HepG2 (cell line): ENCODE measurements around the gene ING1. TPM values are rescaled to one million over a fixed set of nuclear protein-coding genes. Genes with fewer than 3 reads are reported as not detected.

Source experiments
- CCDC6 ChIP-seq: sonication (generic); formaldehyde crosslinking; IDR thresholded peaks from 2 replicates; pipeline ENCODE4 v1.8.1; 2022; ENCODE audit warnings: mild to moderate bottlenecking, missing genetic modification reagents, moderate library complexity
- CENPT ChIP-seq: sonication (generic); formaldehyde crosslinking; IDR thresholded peaks from 2 replicates; pipeline ENCODE4 v1.8.0; 2022; ENCODE audit warnings: low read depth, mild to moderate bottlenecking, moderate library complexity, missing genetic modification reagents
- FOXP1 ChIP-seq, 2 experiments: fragments of 450-650 bp in 1 of 2; IDR thresholded peaks; 2 replicates each; pipeline ENCODE4 v1.6.1; 2017 to 2018; ENCODE audit warnings: antibody characterized with exemption in 1 of 2
- HIVEP1 ChIP-seq: sonication (generic); formaldehyde crosslinking; IDR thresholded peaks from 2 replicates; pipeline ENCODE4 v1.4.0; 2020; ENCODE audit warnings: mild to moderate bottlenecking, missing genetic modification reagents
- KDM4B ChIP-seq: sonication (generic); formaldehyde crosslinking; IDR thresholded peaks from 2 replicates; pipeline ENCODE4 v1.4.0; 2020; ENCODE audit warnings: missing genetic modification reagents
- PHF5A ChIP-seq: IDR thresholded peaks from one replicate; pipeline ENCODE4 v1.6.1; 2018; ENCODE audit warnings: low read depth, missing genetic modification reagents; ENCODE audit not compliant: unreplicated experiment
- PHF8 ChIP-seq: sonication (generic); formaldehyde crosslinking; IDR thresholded peaks from 2 replicates; pipeline ENCODE4 v1.5.0; 2020; ENCODE audit warnings: missing genetic modification reagents
- SATB2 ChIP-seq: sonication (generic); formaldehyde crosslinking; IDR thresholded peaks from 2 replicates; pipeline ENCODE4 v1.5.0; 2020; ENCODE audit warnings: missing genetic modification reagents
- SP5 ChIP-seq: IDR thresholded peaks from 2 replicates; pipeline ENCODE4 v1.6.1; 2016; ENCODE audit warnings: low read depth, borderline replicate concordance
- TRAFD1 ChIP-seq: sonication (generic); formaldehyde crosslinking; IDR thresholded peaks from 2 replicates; pipeline ENCODE4 v1.5.1; 2020; ENCODE audit warnings: missing genetic modification reagents, mild to moderate bottlenecking, borderline replicate concordance
- WIZ ChIP-seq: sonication (generic); formaldehyde crosslinking; IDR thresholded peaks from 2 replicates; pipeline ENCODE4 v1.5.1; 2020; ENCODE audit warnings: mild to moderate bottlenecking, missing genetic modification reagents
- ZNF550 ChIP-seq: sonication (generic); formaldehyde crosslinking; IDR thresholded peaks from 2 replicates; pipeline ENCODE4 v1.4.0; 2020; ENCODE audit warnings: mild to moderate bottlenecking, missing genetic modification reagents, borderline replicate concordance
- ZNF709 ChIP-seq: sonication (generic); formaldehyde crosslinking; IDR thresholded peaks from 2 replicates; pipeline ENCODE4 v1.5.0; 2020; ENCODE audit warnings: mild to moderate bottlenecking, missing genetic modification reagents
- ZNF749 ChIP-seq: sonication (generic); formaldehyde crosslinking; IDR thresholded peaks from 2 replicates; pipeline ENCODE4 v1.8.0; 2022; ENCODE audit warnings: mild to moderate bottlenecking, missing genetic modification reagents, moderate library complexity, borderline replicate concordance
- polyA plus RNA-seq, 8 experiments: library from polyadenylated mRNA; depleted of rRNA in 3 of 8; stranded (reverse) in 7 of 8; unstranded in 1 of 8; fragments of >200 nt; fragmentation: Illumina TruSeq in 4 of 8; extraction: Trizol in 4 of 8; gene quantifications; 2 replicates each; pipeline versions ENCODE4 v1.2.1 to v1.2.3, GENCODE V29; 2011 to 2016; ENCODE audit warnings: low read depth in 4 of 8, missing spikeins in 1 of 8, mixed read lengths in 1 of 8; ENCODE audit not compliant: insufficient read depth in 1 of 8
- total RNA-seq, 5 experiments: library from RNA; depleted of rRNA; stranded (reverse); fragments of >200 nt; fragmentation: Illumina TruSeq; extraction: Trizol; gene quantifications; 2 replicates each; pipeline ENCODE4 v1.2.3, GENCODE V29; 2016; ENCODE audit warnings: low read depth in 1 of 5
- TF ChIP-seq, protein P1 (sequence below): sonication (generic); formaldehyde crosslinking; IDR thresholded peaks from 2 replicates; pipeline ENCODE4 v1.4.0; 2020; ENCODE audit warnings: missing genetic modification reagents, borderline replicate concordance
- TF ChIP-seq, protein P2 (sequence below): sonication (generic); formaldehyde crosslinking; IDR thresholded peaks from 2 replicates; pipeline ENCODE4 v1.4.0; 2020; ENCODE audit warnings: missing genetic modification reagents; ENCODE audit errors: not compliant biosample characterization
- TF ChIP-seq, protein P3 (sequence below): sonication (generic); formaldehyde crosslinking; IDR thresholded peaks from 2 replicates; pipeline ENCODE4 v1.8.0; 2022; ENCODE audit warnings: mild to moderate bottlenecking, missing genetic modification reagents

ING1 gene
- total and polyA plus RNA-seq, 2 of the 13 experiments (the other 11 are each of a cell fraction or from before 2014, with no cell fraction given), result 8.1 to 16.1 TPM

DNA sequence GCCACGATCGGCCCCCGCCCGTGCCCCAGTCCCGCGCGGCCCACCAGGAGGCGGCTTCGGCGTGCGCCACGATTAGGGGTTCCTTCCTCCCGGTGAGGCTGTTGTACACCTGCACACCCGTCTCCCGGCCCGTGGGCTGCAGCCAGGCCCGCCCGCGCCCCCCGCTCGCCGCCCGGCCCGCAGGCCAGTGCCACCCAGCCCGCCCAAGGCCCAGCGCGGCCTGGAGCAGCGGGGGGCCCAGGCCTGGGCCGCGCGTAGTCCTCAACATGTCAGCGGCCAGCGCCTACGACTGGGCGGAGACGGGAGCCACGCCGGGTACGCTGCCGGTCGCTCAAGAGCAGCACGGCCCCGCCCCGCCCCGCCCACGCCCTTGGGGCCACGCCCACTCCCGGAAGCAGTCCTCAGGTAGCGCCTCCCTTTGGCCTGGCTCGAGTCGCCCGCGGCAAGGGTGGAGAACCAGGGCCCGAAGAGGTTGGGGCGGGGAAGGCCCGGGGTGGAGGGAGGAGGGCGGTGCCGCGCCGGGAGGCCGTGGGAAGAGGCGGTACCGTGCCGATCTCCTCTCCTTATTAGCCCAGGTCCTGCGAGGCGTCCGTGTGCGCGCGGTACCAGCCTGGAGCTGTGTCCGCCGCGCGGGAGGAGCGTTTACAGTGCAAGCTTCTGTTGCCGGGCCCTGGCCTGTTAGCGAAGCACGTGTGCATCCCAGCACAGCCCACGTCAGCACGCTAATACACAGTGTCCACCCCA, 7.5 kb upstream of the ING1 start, which contains the start of gene CARS2 (continued):
- TF ChIP-seq WIZ (CRISPR knock-in tag) (no peak), SATB2 (CRISPR knock-in tag) (0 out of 2 replicates have a peak, but pooled peaks have one; percentile 96), PHF8 (CRISPR knock-in tag) (peak; percentile 91), HIVEP1 (CRISPR knock-in tag) (peak; percentile 87; the same call in 1 of the 2 replicates), ZNF709 (CRISPR knock-in tag) (peak; percentile 43; the same call in 1 of the 2 replicates), SP5 (CRISPR knock-in tag) (peak; percentile 88), KDM4B (CRISPR knock-in tag) (0 out of 2 replicates have a peak, but pooled peaks have one; percentile 77), ZNF749 (CRISPR knock-in tag) (no peak), CCDC6 (CRISPR knock-in tag) (peak; percentile 80; the same call in 1 of the 2 replicates), PHF5A (no peak), TRAFD1 (CRISPR knock-in tag) (no peak), ZNF550 (no peak), FOXP1 (IDR thresholded peaks at IDR 0.05) (no peak), FOXP1 (CRISPR knock-in tag; IDR thresholded peaks at IDR 0.05) (no peak), CENPT (CRISPR knock-in tag) (peak; percentile 59; the same call in 1 of the 2 replicates)
- TF ChIP-seq, protein P1, sequence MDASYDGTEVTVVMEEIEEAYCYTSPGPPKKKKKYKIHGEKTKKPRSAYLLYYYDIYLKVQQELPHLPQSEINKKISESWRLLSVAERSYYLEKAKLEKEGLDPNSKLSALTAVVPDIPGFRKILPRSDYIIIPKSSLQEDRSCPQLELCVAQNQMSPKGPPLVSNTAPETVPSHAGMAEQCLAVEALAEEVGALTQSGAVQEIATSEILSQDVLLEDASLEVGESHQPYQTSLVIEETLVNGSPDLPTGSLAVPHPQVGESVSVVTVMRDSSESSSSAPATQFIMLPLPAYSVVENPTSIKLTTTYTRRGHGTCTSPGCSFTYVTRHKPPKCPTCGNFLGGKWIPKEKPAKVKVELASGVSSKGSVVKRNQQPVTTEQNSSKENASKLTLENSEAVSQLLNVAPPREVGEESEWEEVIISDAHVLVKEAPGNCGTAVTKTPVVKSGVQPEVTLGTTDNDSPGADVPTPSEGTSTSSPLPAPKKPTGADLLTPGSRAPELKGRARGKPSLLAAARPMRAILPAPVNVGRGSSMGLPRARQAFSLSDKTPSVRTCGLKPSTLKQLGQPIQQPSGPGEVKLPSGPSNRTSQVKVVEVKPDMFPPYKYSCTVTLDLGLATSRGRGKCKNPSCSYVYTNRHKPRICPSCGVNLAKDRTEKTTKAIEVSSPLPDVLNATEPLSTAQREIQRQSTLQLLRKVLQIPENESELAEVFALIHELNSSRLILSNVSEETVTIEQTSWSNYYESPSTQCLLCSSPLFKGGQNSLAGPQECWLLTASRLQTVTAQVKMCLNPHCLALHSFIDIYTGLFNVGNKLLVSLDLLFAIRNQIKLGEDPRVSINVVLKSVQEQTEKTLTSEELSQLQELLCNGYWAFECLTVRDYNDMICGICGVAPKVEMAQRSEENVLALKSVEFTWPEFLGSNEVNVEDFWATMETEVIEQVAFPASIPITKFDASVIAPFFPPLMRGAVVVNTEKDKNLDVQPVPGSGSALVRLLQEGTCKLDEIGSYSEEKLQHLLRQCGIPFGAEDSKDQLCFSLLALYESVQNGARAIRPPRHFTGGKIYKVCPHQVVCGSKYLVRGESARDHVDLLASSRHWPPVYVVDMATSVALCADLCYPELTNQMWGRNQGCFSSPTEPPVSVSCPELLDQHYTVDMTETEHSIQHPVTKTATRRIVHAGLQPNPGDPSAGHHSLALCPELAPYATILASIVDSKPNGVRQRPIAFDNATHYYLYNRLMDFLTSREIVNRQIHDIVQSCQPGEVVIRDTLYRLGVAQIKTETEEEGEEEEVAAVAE (CRISPR knock-in tag), result no peak; the same call in 1 of the 2 replicates
- TF ChIP-seq, protein P2, sequence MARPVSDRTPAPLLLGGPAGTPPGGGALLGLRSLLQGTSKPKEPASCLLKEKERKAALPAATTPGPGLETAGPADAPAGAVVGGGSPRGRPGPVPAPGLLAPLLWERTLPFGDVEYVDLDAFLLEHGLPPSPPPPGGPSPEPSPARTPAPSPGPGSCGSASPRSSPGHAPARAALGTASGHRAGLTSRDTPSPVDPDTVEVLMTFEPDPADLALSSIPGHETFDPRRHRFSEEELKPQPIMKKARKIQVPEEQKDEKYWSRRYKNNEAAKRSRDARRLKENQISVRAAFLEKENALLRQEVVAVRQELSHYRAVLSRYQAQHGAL, result no peak
- TF ChIP-seq, protein P3, sequence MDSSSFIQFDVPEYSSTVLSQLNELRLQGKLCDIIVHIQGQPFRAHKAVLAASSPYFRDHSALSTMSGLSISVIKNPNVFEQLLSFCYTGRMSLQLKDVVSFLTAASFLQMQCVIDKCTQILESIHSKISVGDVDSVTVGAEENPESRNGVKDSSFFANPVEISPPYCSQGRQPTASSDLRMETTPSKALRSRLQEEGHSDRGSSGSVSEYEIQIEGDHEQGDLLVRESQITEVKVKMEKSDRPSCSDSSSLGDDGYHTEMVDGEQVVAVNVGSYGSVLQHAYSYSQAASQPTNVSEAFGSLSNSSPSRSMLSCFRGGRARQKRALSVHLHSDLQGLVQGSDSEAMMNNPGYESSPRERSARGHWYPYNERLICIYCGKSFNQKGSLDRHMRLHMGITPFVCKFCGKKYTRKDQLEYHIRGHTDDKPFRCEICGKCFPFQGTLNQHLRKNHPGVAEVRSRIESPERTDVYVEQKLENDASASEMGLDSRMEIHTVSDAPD (CRISPR knock-in tag), result no peak
